Subcutaneous adipose tissue (tissue), 4 donors: ENCODE data around the gene ZSWIM4. TPM values are rescaled to one million over a fixed set of nuclear protein-coding genes. Genes with fewer than 3 reads are reported as not detected.

Experiments used
- CTCF ChIP-seq: fragments of 450-650 bp; IDR thresholded peaks from one replicate; pipeline ENCODE4 v1.5.1; 2016; ENCODE audit warnings: low read depth, mild to moderate bottlenecking, control low read depth, antibody characterized with exemption, moderate library complexity
- total RNA-seq, 4 donors: library from RNA; depleted of rRNA; stranded (reverse); fragments of >200 nt; gene quantifications; one replicate each; pipeline ENCODE4 v1.1.0, GENCODE V29; 2016

ZSWIM4 gene
- total RNA-seq: 1 to 10 TPM; 1.6 to 4.7 (median 1.9) TPM

- TF ChIP-seq CTCF: no peak
Observed at GRCh38 chr19:13794757-13795589, at the start of gene ZSWIM4. TSS of gene ZSWIM4 (plus strand) at chr19:13795443. CDS start at chr19:13795649, 206 bp downstream.

- TF ChIP-seq CTCF: no peak
Observed at GRCh38 chr19:13747098-13747453, 48.2 kb upstream of the ZSWIM4 start.

GRCh38 chr19:13748169-13748828 lies 46.9 kb upstream of the ZSWIM4 start:
- no peak for TF ChIP-seq CTCF

GRCh38 chr19:13751436-13751835 lies 43.8 kb upstream of the ZSWIM4 start:
- no peak for TF ChIP-seq CTCF

- no peak for TF ChIP-seq CTCF
Observed at GRCh38 chr19:13756210-13756609, 39.0 kb upstream of the ZSWIM4 start.

- no peak for TF ChIP-seq CTCF
Observed at GRCh38 chr19:13757805-13758772, 37.2 kb upstream of the ZSWIM4 start.
